ENCODE measurements around the gene ZNF175.

Gene ZNF175

DNA sequence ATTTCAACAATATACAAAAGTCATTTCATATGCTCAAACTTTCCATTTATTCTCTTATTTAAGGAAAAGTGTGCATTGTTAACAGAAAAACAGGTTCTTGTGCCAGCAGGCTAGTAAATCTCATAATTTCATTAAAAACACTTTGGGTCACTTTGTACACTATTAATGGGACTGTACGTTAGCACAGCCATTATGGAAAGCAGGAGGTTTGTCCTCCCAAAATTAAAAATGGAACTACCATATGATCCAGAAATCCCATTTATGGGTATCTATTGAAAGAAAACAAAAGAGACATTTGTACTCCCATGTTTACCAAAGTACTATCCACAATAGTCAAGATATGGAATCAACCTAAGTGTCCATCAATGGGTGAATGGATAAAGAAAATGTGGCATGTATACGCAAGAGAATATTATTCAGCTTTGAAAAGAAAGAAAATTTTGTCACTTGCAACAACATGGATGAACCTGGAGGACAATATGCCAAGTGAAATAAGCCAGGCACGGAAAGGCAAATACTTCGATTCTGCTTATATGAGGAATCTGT is 31.2 kb upstream of the ZNF175 start:
- no peak overlapping the region for H3K9ac ChIP-seq (ENCODE audit: low read length in 5 of 5)
- H3K4me3 ChIP-seq (ENCODE audit: low read depth in 1 of 5, low read length in 5 of 5) = no peak overlapping the region
- H3K36me3 ChIP-seq (ENCODE audit: control insufficient read depth in 5 of 5, insufficient read depth in 5 of 5, low read length in 5 of 5) = no peaks in the 10 kb centered on the region
- H3K9me3 ChIP-seq (ENCODE audit: control insufficient read depth in 5 of 5, low read length in 5 of 5) = no peaks in the 10 kb centered on the region
- no peak overlapping the region for H3K27ac ChIP-seq (ENCODE audit: low read depth, low read length)
- peaks cover 6 to 28% (median 21%) of the 10 kb centered on the region in 5 donors for H3K27me3 ChIP-seq (ENCODE audit: control insufficient read depth in 5 of 5, insufficient read depth in 4 of 5, low read length in 5 of 5)
- no peaks in the 10 kb centered on the region for H3K4me1 ChIP-seq (ENCODE audit: control insufficient read depth in 5 of 5, insufficient read depth in 5 of 5, low read length in 5 of 5)

DNA sequence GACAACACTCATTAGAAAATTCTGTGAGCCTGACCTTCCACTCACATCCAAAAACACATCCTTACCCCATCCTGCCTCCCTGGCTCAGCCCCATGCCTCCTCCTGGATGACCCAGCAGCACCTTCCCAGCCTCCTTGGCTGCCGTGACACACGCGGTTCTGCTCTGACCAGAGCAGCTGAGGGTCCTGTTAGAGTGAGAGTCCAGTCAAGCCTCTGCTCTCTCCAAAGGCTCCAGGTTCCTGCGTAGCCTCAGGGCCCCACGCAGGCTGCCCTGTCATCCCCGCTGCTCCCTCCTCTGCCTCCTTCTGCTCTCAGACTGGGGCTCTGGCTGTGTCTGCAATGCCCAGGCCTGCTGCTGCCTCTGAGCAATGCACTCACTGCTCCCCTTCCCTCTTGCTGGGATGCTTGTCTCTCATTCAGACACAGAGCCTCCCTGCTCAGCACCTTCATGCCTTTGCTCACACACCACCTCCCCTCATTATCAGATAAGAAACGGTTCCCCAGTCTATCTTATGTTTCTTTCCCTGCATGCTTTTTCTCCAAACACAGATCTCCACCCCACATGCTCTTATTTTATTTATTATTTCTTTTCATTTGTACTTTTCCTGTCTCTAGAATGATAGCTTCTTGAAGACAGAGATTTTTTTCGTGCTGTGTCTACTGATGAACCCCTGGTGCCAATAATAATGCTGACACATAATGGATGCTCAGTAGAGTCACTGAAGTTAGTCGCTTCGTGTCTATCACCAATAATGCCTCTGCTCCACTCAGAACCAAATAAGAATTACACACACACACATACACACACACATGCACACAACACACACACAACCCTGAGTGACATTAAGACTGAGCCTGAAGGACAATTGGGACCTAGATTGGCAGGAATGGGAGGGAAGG is 29.4 kb upstream of the ZNF175 start:
- Histone ChIP-seq H3K27me3 (ENCODE audit: control insufficient read depth in 5 of 5, insufficient read depth in 4 of 5, low read length in 5 of 5) (peaks cover 6 to 42% (median 24%) of the 10 kb centered on the region in 5 donors), H3K4me1 (ENCODE audit: control insufficient read depth in 5 of 5, insufficient read depth in 5 of 5, low read length in 5 of 5) (no peaks in the 10 kb centered on the region), H3K9ac (ENCODE audit: low read length in 5 of 5) (no peak overlapping the region), H3K9me3 (ENCODE audit: control insufficient read depth in 5 of 5, low read length in 5 of 5) (no peaks in the 10 kb centered on the region), H3K36me3 (ENCODE audit: control insufficient read depth in 5 of 5, insufficient read depth in 5 of 5, low read length in 5 of 5) (no peaks in the 10 kb centered on the region), H3K27ac (ENCODE audit: low read depth, low read length) (no peak overlapping the region), H3K4me3 (ENCODE audit: low read depth in 1 of 5, low read length in 5 of 5) (no peak overlapping the region)

DNA sequence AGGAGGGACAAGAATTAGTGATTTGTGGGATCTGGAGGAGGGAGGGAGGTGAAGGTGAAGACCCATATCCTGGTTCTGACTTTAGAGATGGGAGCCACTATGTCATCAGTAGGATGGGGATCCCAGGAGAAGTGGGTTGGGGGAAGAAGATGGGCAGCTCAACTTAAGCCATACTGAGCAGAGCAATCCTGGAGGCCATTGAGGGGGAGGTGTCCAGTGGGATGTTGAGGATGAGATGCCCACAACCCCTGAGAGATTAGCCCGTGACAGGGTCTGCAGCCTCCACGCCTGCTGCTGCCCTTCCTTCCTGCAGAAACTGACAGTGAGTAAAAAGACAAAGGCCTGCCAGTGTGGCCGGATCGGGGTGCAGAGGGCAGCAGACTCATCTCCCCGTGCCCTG is 28.4 kb upstream of the ZNF175 start:
- Histone ChIP-seq H3K4me1 (ENCODE audit: control insufficient read depth in 5 of 5, insufficient read depth in 5 of 5, low read length in 5 of 5) (no peaks in the 10 kb centered on the region), H3K27me3 (ENCODE audit: control insufficient read depth in 5 of 5, insufficient read depth in 4 of 5, low read length in 5 of 5) (peaks cover 4 to 44% (median 23%) of the 10 kb centered on the region in 5 donors), H3K4me3 (ENCODE audit: low read depth in 1 of 5, low read length in 5 of 5) (no peak overlapping the region), H3K9me3 (ENCODE audit: control insufficient read depth in 5 of 5, low read length in 5 of 5) (no peaks in the 10 kb centered on the region), H3K36me3 (ENCODE audit: control insufficient read depth in 5 of 5, insufficient read depth in 5 of 5, low read length in 5 of 5) (no peaks in the 10 kb centered on the region), H3K9ac (ENCODE audit: low read length in 5 of 5) (no peak overlapping the region), H3K27ac (ENCODE audit: low read depth, low read length) (no peak overlapping the region)

DNA sequence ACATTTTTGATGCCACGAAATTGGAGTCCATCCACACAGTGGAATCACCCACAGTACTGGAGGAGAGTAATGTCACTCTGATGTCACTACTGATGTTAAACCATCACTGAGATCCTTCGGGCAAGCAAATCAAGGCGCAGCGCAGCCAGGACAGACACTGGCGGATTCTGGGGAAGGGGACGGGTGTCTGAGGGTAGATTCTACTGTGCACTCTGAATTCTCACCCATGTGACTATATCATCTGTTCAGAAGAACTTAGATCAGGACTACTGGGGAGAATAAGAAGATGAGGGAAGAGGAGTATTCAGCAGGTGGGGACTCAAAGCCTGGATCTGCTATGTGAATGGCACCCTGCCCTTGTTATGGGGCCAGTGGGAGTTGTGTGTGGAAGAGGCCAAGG is 27.0 kb upstream of the ZNF175 start:
- Histone ChIP-seq H3K4me3 (ENCODE audit: low read depth in 1 of 5, low read length in 5 of 5) (no peak overlapping the region), H3K9me3 (ENCODE audit: control insufficient read depth in 5 of 5, low read length in 5 of 5) (no peaks in the 10 kb centered on the region), H3K36me3 (ENCODE audit: control insufficient read depth in 5 of 5, insufficient read depth in 5 of 5, low read length in 5 of 5) (no peaks in the 10 kb centered on the region), H3K27ac (ENCODE audit: low read depth, low read length) (no peak overlapping the region), H3K9ac (ENCODE audit: low read length in 5 of 5) (no peak overlapping the region), H3K27me3 (ENCODE audit: control insufficient read depth in 5 of 5, insufficient read depth in 4 of 5, low read length in 5 of 5) (peaks cover 3 to 38% (median 19%) of the 10 kb centered on the region in 5 donors), H3K4me1 (ENCODE audit: control insufficient read depth in 5 of 5, insufficient read depth in 5 of 5, low read length in 5 of 5) (no peaks in the 10 kb centered on the region)

DNA sequence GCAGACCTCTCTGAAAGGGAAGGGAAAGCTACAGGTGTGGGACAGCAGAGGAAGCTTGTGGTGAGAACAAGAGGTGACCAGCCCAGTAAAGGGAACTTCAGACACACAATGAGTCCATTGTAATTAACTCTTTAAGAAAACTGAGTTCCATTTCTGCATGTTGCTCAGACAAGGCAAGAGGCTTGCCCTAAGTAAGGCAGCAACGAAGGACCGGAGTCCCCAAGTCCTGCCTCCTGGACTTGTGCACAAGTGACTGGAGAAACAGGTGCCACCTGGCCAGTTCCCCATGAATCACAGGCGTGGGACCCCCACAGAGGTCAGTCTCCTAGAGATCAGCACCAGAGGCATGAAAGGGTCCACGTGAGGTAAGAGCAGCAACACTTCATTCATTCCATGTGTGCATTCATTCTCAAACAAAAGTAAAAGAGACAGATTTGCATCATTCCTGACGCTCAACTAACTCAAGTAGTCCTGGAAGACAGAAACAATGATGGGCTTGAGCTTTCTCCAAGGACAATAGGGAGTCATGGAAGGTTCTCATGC is 24.9 kb upstream of the ZNF175 start:
- no peaks in the 10 kb centered on the region for H3K4me1 ChIP-seq (ENCODE audit: control insufficient read depth in 5 of 5, insufficient read depth in 5 of 5, low read length in 5 of 5)
- H3K27me3 ChIP-seq (ENCODE audit: control insufficient read depth in 5 of 5, insufficient read depth in 4 of 5, low read length in 5 of 5) = peaks cover 3 to 42% (median 17%) of the 10 kb centered on the region in 5 donors

DNA sequence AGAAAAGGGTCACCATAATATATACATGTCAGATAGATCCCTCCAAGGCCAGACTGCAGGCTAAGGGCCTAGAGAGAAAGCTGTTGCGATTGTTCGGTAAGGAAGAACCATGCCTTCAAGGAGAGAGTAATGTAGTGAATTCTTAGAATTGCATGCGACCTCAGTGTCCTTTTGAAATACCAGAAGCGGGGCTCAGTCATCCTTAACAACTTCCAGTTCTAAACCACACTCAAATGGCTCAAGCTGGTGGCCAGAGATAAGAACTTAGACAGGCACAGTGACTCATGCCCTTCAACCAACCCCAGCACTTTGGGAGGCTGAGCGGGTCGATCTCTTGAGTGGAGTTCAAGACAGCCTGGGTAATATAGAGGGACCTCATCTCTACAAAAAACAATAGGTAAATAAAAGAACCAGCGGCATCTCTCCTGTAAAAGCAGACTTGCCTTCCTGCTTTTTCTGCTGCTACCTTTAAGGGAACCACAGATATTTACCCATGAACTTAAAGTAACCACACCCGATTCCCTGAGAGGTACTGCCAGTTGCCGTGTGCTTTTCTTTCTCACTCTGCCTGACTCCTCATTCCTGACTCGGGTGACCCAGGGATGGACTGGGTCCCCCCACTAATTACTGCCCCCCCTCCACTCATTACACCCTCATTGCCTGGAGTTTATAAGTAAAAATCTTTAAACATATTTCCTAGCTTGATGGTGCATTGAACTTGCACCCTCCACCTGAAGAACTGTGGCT is 24.3 kb upstream of the ZNF175 start:
- Histone ChIP-seq H3K27me3 (ENCODE audit: control insufficient read depth in 5 of 5, insufficient read depth in 4 of 5, low read length in 5 of 5) (peaks cover 3 to 36% (median 14%) of the 10 kb centered on the region in 5 donors), H3K9me3 (ENCODE audit: control insufficient read depth in 5 of 5, low read length in 5 of 5) (no peaks in the 10 kb centered on the region), H3K36me3 (ENCODE audit: control insufficient read depth in 5 of 5, insufficient read depth in 5 of 5, low read length in 5 of 5) (no peaks in the 10 kb centered on the region), H3K4me1 (ENCODE audit: control insufficient read depth in 5 of 5, insufficient read depth in 5 of 5, low read length in 5 of 5) (no peaks in the 10 kb centered on the region), H3K4me3 (ENCODE audit: low read depth in 1 of 5, low read length in 5 of 5) (no peak overlapping the region), H3K9ac (ENCODE audit: low read length in 5 of 5) (no peak overlapping the region), H3K27ac (ENCODE audit: low read depth, low read length) (no peak overlapping the region)

More for the DNA sequence above, 24.9 kb upstream of the ZNF175 start:
- no peak overlapping the region for H3K4me3 ChIP-seq (ENCODE audit: low read depth in 1 of 5, low read length in 5 of 5)
- H3K9me3 ChIP-seq (ENCODE audit: control insufficient read depth in 5 of 5, low read length in 5 of 5) = no peaks in the 10 kb centered on the region
- no peak overlapping the region for H3K27ac ChIP-seq (ENCODE audit: low read depth, low read length)
- H3K36me3 ChIP-seq (ENCODE audit: control insufficient read depth in 5 of 5, insufficient read depth in 5 of 5, low read length in 5 of 5) = no peaks in the 10 kb centered on the region
- no peak overlapping the region for H3K9ac ChIP-seq (ENCODE audit: low read length in 5 of 5)

DNA sequence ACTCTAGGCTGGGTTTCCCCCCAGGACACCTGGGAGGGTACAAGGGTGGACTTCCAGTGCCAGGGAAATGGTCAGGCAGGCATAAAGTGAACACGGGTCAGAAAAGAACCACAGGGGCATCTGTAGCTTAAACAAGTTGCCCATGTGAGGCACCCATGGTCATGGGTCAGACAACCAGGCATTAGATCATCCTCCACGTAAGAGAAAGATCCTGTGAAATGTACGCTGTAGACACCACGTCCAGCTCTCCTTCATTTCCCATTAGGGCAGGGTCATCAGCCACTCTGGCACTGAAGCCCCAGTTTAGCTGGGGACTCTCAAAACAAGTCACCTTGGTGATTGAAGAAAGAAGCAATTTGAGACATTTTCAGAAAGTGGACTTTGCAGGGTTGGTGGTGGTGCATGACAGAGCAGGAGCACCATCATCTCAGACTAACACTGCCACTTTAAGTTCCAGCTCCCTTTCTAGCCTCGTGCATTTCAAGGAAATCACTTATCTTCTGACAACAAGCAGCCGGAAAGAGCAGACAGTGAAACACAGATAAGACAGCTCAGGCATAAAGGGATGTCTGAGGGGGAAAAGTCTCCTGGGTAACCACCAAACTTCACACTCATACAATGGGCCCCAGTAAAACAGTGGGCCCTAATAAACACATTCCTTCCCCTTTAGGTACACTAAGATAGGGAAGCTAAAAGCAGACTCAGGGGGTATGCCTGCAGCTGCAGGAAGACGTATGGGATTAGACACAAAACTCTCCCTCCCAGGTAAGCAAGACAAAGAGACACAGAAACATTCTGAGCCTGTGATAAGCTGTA is 23.5 kb upstream of the ZNF175 start:
- Histone ChIP-seq H3K27me3 (ENCODE audit: control insufficient read depth in 5 of 5, insufficient read depth in 4 of 5, low read length in 5 of 5) (peaks cover 3 to 30% (median 14%) of the 10 kb centered on the region in 5 donors), H3K4me3 (ENCODE audit: low read depth in 1 of 5, low read length in 5 of 5) (no peak overlapping the region), H3K36me3 (ENCODE audit: control insufficient read depth in 5 of 5, insufficient read depth in 5 of 5, low read length in 5 of 5) (no peaks in the 10 kb centered on the region), H3K9me3 (ENCODE audit: control insufficient read depth in 5 of 5, low read length in 5 of 5) (no peaks in the 10 kb centered on the region), H3K9ac (ENCODE audit: low read length in 5 of 5) (no peak overlapping the region), H3K4me1 (ENCODE audit: control insufficient read depth in 5 of 5, insufficient read depth in 5 of 5, low read length in 5 of 5) (no peaks in the 10 kb centered on the region), H3K27ac (ENCODE audit: low read depth, low read length) (no peak overlapping the region)

DNA sequence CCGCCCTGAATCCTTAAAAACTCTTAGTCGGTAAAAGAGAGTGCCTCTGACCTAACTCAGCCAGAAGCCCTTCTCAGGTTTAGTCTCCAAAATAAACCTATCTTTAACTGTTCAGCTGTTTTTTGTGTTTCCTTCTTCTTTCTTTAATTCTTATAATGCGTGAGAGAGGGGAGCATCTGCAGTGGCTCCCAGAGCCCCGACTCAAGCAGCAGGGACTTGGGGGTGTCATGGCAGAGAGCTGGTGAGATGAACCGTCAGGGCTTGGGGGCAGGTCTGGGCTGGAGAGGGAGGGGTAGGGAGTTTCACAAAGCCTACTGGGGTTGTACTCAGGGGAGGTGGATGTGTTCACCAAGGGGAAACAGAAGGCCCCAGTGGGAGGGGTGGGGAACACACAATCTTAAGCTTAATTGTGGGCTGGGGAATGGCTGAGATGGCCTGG is 22.9 kb upstream of the ZNF175 start:
- Histone ChIP-seq H3K27ac (ENCODE audit: low read depth, low read length) (no peak overlapping the region), H3K4me3 (ENCODE audit: low read depth in 1 of 5, low read length in 5 of 5) (no peak overlapping the region)

DNA sequence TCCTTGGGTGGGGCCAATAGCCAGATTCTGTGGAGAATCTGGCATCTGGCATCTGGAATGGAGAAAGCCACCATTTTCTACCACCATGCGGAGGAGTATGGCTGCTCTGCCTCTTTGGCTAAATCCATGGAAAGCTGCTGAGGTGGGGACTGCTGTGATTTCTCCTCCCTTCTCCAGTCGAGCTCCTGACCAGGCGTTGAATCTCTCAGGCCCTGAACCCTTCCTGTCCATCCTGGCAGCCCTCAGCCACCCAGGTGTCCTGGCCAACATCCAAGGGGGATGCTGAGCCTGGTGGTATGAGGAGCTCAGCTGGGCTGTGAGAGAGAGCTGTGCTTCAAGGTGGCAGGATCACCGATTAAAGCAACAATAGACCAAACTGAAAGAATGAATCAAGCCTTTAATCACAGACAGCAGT is 22.2 kb upstream of the ZNF175 start:
- Histone ChIP-seq H3K4me3 (ENCODE audit: low read depth in 1 of 5, low read length in 5 of 5) (no peak overlapping the region), H3K9me3 (ENCODE audit: control insufficient read depth in 5 of 5, low read length in 5 of 5) (no peaks in the 10 kb centered on the region), H3K36me3 (ENCODE audit: control insufficient read depth in 5 of 5, insufficient read depth in 5 of 5, low read length in 5 of 5) (no peaks in the 10 kb centered on the region), H3K27me3 (ENCODE audit: control insufficient read depth in 5 of 5, insufficient read depth in 4 of 5, low read length in 5 of 5) (peaks cover 3 to 30% (median 12%) of the 10 kb centered on the region in 5 donors), H3K27ac (ENCODE audit: low read depth, low read length) (no peak overlapping the region), H3K9ac (ENCODE audit: low read length in 5 of 5) (no peak overlapping the region), H3K4me1 (ENCODE audit: control insufficient read depth in 5 of 5, insufficient read depth in 5 of 5, low read length in 5 of 5) (no peaks in the 10 kb centered on the region)

More for the DNA sequence above, 22.9 kb upstream of the ZNF175 start:
- peaks cover 3 to 30% (median 12%) of the 10 kb centered on the region in 5 donors for H3K27me3 ChIP-seq (ENCODE audit: control insufficient read depth in 5 of 5, insufficient read depth in 4 of 5, low read length in 5 of 5)
- no peaks in the 10 kb centered on the region for H3K4me1 ChIP-seq (ENCODE audit: control insufficient read depth in 5 of 5, insufficient read depth in 5 of 5, low read length in 5 of 5)
- no peaks in the 10 kb centered on the region for H3K36me3 ChIP-seq (ENCODE audit: control insufficient read depth in 5 of 5, insufficient read depth in 5 of 5, low read length in 5 of 5)
- no peak overlapping the region for H3K9ac ChIP-seq (ENCODE audit: low read length in 5 of 5)
- no peaks in the 10 kb centered on the region for H3K9me3 ChIP-seq (ENCODE audit: control insufficient read depth in 5 of 5, low read length in 5 of 5)

Measured in subcutaneous abdominal adipose tissue (tissue), 5 donors.